ENCODE measurements around the gene STRBP.

DNA sequence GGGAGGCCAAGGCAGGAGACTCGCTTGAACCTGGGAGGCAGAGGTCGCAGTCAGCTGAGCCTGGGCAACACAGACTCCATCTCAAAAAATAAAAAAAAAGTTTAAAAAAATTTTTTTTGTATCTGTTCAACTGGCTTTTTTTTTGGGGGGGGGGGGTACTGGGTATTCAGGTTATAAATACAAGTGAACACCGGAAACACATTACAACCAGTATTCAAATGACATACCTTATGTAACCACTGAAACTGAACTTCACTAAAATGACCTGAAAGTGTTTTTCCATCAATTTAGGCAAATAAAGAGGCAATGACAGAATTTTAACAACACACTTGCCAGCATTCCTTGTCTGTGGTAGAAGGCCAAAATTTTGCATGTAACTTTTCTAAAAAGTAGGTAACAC, 33.5 kb downstream of the STRBP start:
- TF ChIP-seq, protein P1, sequence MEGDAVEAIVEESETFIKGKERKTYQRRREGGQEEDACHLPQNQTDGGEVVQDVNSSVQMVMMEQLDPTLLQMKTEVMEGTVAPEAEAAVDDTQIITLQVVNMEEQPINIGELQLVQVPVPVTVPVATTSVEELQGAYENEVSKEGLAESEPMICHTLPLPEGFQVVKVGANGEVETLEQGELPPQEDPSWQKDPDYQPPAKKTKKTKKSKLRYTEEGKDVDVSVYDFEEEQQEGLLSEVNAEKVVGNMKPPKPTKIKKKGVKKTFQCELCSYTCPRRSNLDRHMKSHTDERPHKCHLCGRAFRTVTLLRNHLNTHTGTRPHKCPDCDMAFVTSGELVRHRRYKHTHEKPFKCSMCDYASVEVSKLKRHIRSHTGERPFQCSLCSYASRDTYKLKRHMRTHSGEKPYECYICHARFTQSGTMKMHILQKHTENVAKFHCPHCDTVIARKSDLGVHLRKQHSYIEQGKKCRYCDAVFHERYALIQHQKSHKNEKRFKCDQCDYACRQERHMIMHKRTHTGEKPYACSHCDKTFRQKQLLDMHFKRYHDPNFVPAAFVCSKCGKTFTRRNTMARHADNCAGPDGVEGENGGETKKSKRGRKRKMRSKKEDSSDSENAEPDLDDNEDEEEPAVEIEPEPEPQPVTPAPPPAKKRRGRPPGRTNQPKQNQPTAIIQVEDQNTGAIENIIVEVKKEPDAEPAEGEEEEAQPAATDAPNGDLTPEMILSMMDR (conservative IDR thresholded peaks at IDR 0.05), result no peak
- TF ChIP-seq ZFX (IDR thresholded peaks at IDR 0.05), result no peak
